K562 (cell line): ENCODE data around the gene SNRNP70. TPM values are rescaled to one million over a fixed set of nuclear protein-coding genes. Genes with fewer than 3 reads are reported as not detected.

Experiments used
- C11orf30 ChIP-seq: fragments of 450-650 bp; IDR thresholded peaks from 2 replicates; pipeline ENCODE4 v1.6.1; 2016; ENCODE audit warnings: low read depth, mild to moderate bottlenecking
- CXXC5 ChIP-seq: fragments of 250-450 bp; sonication (Bioruptor Pico); IDR thresholded peaks from 2 replicates; pipeline ENCODE4 v1.8.0; 2022; ENCODE audit warnings: inconsistent platforms, mild to moderate bottlenecking, moderate library complexity
- HCFC1 ChIP-seq: IDR thresholded peaks from 2 replicates; pipeline ENCODE4 v1.6.1; 2012; ENCODE audit warnings: low read depth, low read length, improper control_type of control experiment
- IFI16 ChIP-seq: fragments of 250-450 bp; sonication (Bioruptor Pico); IDR thresholded peaks from 2 replicates; pipeline ENCODE4 v2.1.2; 2022; ENCODE audit warnings: mild to moderate bottlenecking, inconsistent platforms
- MTA2 ChIP-seq: fragments of 450-650 bp; IDR thresholded peaks from 2 replicates; pipeline ENCODE4 v1.6.1; 2016; ENCODE audit warnings: low read depth
- NCOA2 ChIP-seq, 2 experiments: fragments of 450-650 bp; IDR thresholded peaks; 2 replicates each; pipeline ENCODE4 v1.6.1; 2018; ENCODE audit warnings: mild to moderate bottlenecking in 2 of 2, moderate library complexity in 1 of 2; ENCODE audit not compliant: partially characterized antibody in 2 of 2
- NR0B1 ChIP-seq: fragments of 450-650 bp; IDR thresholded peaks from one replicate; pipeline ENCODE4 v1.6.1; 2018; ENCODE audit warnings: mild to moderate bottlenecking, moderate library complexity; ENCODE audit not compliant: partially characterized antibody
- POLR2G ChIP-seq: fragments of 200-400 bp; formaldehyde crosslinking; IDR thresholded peaks from 2 replicates; pipeline ENCODE4 v1.6.1; 2017; ENCODE audit warnings: low read depth, mild to moderate bottlenecking, antibody characterized with exemption, low read length, moderate library complexity
- RBFOX2 ChIP-seq: fragments of 200-400 bp; formaldehyde crosslinking; IDR thresholded peaks from 2 replicates; pipeline ENCODE4 v1.6.1; 2017; ENCODE audit warnings: low read depth, mild to moderate bottlenecking, low read length, moderate library complexity
- ZFP36 ChIP-seq: fragments of 150-350 bp; IDR thresholded peaks from 2 replicates; pipeline ENCODE4 v1.6.1; 2018; ENCODE audit warnings: low read length, low read depth; ENCODE audit not compliant: partially characterized antibody
- ZNF23 ChIP-seq: fragments of 250-450 bp; sonication (Bioruptor Pico); IDR thresholded peaks from 2 replicates; pipeline ENCODE4 v1.4.0; 2020; ENCODE audit warnings: mild to moderate bottlenecking
- polyA plus RNA-seq, 8 experiments: library from polyadenylated mRNA; depleted of rRNA in 4 of 8; stranded (reverse) in 5 of 8; unstranded in 3 of 8; fragments of >200 nt; fragmentation: Nextera tagmentation in 2 of 8; fragmentation: Illumina TruSeq in 1 of 8; extraction: Ambion mirVana in 2 of 8; extraction: Trizol in 1 of 8; gene quantifications; 2 replicates each; pipeline versions ENCODE4 v1.2.1 to v1.2.3, GENCODE V29; 2011 to 2014; ENCODE audit warnings: inconsistent platforms in 1 of 8, missing spikeins in 1 of 8
- total RNA-seq, 7 experiments: library from RNA; depleted of rRNA in 6 of 7; stranded (reverse); fragments of >200 nt in 6 of 7; fragmentation: Illumina TruSeq in 2 of 7; extraction: Trizol in 2 of 7; gene quantifications; 2 replicates each; pipeline versions ENCODE4 v1.2.1 to v1.2.3, GENCODE V29; 2011 to 2021; ENCODE audit warnings: low replicate concordance in 1 of 7
- TF ChIP-seq, protein P1 (sequence below): fragments of 450-650 bp; IDR thresholded peaks from 2 replicates; pipeline ENCODE4 v1.6.1; 2016; ENCODE audit warnings: mild to moderate bottlenecking, moderate library complexity
- TF ChIP-seq, protein P2 (sequence below): fragments of 200-800 bp; sonication (Bioruptor generic); IDR thresholded peaks from 2 replicates; pipeline ENCODE4 v1.6.1; 2017; ENCODE audit warnings: missing genetic modification characterization, missing compliant biosample characterization

The SNRNP70 gene
- total and polyA plus RNA-seq, 9 of the 15 experiments (the other 6 are each of a cell fraction or from before 2014, with no cell fraction given), result 2.8 to 496 (median 136) TPM

GRCh38 chr19:49073514-49074378 lies 11.5 kb upstream of the SNRNP70 start (continued):
- TF ChIP-seq, protein P1, sequence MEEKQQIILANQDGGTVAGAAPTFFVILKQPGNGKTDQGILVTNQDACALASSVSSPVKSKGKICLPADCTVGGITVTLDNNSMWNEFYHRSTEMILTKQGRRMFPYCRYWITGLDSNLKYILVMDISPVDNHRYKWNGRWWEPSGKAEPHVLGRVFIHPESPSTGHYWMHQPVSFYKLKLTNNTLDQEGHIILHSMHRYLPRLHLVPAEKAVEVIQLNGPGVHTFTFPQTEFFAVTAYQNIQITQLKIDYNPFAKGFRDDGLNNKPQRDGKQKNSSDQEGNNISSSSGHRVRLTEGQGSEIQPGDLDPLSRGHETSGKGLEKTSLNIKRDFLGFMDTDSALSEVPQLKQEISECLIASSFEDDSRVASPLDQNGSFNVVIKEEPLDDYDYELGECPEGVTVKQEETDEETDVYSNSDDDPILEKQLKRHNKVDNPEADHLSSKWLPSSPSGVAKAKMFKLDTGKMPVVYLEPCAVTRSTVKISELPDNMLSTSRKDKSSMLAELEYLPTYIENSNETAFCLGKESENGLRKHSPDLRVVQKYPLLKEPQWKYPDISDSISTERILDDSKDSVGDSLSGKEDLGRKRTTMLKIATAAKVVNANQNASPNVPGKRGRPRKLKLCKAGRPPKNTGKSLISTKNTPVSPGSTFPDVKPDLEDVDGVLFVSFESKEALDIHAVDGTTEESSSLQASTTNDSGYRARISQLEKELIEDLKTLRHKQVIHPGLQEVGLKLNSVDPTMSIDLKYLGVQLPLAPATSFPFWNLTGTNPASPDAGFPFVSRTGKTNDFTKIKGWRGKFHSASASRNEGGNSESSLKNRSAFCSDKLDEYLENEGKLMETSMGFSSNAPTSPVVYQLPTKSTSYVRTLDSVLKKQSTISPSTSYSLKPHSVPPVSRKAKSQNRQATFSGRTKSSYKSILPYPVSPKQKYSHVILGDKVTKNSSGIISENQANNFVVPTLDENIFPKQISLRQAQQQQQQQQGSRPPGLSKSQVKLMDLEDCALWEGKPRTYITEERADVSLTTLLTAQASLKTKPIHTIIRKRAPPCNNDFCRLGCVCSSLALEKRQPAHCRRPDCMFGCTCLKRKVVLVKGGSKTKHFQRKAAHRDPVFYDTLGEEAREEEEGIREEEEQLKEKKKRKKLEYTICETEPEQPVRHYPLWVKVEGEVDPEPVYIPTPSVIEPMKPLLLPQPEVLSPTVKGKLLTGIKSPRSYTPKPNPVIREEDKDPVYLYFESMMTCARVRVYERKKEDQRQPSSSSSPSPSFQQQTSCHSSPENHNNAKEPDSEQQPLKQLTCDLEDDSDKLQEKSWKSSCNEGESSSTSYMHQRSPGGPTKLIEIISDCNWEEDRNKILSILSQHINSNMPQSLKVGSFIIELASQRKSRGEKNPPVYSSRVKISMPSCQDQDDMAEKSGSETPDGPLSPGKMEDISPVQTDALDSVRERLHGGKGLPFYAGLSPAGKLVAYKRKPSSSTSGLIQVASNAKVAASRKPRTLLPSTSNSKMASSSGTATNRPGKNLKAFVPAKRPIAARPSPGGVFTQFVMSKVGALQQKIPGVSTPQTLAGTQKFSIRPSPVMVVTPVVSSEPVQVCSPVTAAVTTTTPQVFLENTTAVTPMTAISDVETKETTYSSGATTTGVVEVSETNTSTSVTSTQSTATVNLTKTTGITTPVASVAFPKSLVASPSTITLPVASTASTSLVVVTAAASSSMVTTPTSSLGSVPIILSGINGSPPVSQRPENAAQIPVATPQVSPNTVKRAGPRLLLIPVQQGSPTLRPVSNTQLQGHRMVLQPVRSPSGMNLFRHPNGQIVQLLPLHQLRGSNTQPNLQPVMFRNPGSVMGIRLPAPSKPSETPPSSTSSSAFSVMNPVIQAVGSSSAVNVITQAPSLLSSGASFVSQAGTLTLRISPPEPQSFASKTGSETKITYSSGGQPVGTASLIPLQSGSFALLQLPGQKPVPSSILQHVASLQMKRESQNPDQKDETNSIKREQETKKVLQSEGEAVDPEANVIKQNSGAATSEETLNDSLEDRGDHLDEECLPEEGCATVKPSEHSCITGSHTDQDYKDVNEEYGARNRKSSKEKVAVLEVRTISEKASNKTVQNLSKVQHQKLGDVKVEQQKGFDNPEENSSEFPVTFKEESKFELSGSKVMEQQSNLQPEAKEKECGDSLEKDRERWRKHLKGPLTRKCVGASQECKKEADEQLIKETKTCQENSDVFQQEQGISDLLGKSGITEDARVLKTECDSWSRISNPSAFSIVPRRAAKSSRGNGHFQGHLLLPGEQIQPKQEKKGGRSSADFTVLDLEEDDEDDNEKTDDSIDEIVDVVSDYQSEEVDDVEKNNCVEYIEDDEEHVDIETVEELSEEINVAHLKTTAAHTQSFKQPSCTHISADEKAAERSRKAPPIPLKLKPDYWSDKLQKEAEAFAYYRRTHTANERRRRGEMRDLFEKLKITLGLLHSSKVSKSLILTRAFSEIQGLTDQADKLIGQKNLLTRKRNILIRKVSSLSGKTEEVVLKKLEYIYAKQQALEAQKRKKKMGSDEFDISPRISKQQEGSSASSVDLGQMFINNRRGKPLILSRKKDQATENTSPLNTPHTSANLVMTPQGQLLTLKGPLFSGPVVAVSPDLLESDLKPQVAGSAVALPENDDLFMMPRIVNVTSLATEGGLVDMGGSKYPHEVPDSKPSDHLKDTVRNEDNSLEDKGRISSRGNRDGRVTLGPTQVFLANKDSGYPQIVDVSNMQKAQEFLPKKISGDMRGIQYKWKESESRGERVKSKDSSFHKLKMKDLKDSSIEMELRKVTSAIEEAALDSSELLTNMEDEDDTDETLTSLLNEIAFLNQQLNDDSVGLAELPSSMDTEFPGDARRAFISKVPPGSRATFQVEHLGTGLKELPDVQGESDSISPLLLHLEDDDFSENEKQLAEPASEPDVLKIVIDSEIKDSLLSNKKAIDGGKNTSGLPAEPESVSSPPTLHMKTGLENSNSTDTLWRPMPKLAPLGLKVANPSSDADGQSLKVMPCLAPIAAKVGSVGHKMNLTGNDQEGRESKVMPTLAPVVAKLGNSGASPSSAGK, result no peak
- no peak for TF ChIP-seq CXXC5
- TF ChIP-seq, protein P2, sequence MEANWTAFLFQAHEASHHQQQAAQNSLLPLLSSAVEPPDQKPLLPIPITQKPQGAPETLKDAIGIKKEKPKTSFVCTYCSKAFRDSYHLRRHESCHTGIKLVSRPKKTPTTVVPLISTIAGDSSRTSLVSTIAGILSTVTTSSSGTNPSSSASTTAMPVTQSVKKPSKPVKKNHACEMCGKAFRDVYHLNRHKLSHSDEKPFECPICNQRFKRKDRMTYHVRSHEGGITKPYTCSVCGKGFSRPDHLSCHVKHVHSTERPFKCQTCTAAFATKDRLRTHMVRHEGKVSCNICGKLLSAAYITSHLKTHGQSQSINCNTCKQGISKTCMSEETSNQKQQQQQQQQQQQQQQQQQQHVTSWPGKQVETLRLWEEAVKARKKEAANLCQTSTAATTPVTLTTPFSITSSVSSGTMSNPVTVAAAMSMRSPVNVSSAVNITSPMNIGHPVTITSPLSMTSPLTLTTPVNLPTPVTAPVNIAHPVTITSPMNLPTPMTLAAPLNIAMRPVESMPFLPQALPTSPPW (CRISPR knock-in tag), result peak; percentile 69
- TF ChIP-seq RBFOX2, result 0 out of 2 replicates have a peak, but pooled peaks have one; percentile 21
- TF ChIP-seq HCFC1, result no peak
- TF ChIP-seq NR0B1, result no peak
- peak; percentile 27; the same call in 1 of the 2 replicates for TF ChIP-seq MTA2
- peak; percentile 87 for TF ChIP-seq C11orf30
- TF ChIP-seq POLR2G, result 0 out of 2 replicates have a peak, but pooled peaks have one; percentile 26
- TF ChIP-seq ZNF23 (CRISPR knock-in tag), result no peak
- no peak for TF ChIP-seq ZFP36
- TF ChIP-seq NCOA2 (IDR thresholded peaks at IDR 0.05; ENCODE audit: partially characterized antibody in 2 of 2), result no peak
- TF ChIP-seq IFI16, result no peak
